Measurements from ENCODE around the gene MOK.

Gene MOK

DNA sequence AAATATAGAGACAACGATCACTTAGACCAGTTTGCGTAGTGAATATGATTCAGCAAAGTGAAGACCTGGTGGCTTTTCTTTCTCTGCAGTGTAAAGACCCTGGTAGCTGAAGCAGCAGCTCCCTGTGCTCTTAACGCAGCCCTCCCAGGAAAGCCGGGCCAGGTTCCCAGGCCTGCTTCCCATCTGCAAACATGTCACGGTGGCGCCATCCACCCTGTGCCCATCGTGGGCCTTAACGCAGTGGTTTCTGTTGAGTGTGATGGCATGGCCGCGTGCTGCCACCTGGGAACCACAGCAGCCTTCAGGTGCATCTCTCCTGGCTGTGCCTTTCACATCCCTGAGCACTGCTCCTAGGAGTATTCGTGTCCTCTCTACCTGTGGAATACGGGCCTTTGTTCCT, 93.7 kb downstream of the MOK start:
- no peak for TF ChIP-seq ZNF274 (IDR thresholded peaks at IDR 0.05; ENCODE audit: low read depth, low read length)
- no peak overlapping the region for H3K4me3 ChIP-seq (ENCODE audit: low read length)

DNA sequence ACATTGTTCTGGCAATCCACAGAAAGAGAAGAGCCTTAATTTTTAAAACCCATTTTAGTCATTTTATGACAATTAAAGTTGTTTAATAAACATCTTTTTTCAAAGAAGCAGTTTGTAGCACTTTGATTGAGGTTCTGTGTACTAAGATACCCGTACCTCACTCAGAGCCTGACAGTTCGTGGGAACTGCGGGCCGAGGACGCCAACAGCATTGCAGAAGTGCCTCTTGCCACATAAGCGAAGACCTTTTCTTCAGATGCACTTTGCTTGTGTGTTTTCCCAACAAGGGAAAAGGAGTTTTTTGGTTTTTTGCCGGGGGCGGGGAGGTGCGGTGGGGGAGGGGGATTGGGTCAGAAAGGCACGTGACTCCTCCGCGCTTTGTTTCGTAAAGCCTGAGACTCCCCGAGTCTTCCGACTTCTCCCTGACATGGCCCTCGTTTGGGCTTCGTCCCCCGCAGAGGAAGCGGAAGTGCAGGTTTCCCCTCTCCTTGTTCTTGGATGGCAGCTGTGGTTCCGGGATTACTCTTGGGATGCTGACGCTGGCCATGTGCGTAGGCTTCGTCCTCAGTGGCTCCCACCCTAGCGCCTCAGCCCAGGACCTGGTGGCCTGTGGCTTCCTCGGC, 94.4 kb downstream of the MOK start:
- no peak overlapping the region for H3K4me3 ChIP-seq (ENCODE audit: low read length)
- no peak for TF ChIP-seq ZNF274 (IDR thresholded peaks at IDR 0.05; ENCODE audit: low read depth, low read length)

DNA sequence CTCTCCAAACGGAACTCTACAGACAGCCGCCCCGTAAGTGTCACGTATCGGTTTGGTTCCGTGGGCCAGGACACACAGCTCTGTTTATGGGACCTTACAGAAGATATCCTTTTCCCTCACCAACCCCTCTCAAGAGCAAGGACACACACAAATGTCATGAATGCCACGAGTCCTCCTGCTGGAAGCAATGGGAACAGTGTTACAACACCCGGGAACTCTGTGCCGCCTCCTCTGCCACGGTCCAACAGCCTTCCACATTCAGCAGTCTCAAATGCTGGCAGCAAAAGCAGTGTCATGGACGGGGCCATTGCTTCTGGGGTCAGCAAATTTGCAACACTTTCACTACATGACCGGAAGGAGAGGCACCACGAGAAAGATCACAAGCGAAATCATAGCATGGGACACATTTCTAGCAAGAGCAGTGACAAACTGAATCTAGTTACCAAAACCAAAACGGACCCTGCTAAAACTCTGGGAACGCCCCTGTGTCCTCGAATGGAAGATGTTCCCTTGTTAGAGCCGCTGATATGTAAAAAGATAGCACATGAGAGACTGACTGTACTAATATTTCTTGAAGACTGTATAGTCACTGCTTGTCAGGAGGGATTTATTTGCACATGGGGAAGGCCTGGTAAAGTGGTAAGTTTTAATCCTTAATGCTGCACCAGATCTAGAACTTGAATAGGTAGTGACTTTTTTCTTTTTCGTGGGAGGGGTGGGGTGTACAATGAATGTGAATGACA, 95.6 kb downstream of the MOK start:
- no peak overlapping the region for H3K4me3 ChIP-seq (ENCODE audit: low read length)
- no peak for TF ChIP-seq ZNF274 (IDR thresholded peaks at IDR 0.05; ENCODE audit: low read depth, low read length)

DNA sequence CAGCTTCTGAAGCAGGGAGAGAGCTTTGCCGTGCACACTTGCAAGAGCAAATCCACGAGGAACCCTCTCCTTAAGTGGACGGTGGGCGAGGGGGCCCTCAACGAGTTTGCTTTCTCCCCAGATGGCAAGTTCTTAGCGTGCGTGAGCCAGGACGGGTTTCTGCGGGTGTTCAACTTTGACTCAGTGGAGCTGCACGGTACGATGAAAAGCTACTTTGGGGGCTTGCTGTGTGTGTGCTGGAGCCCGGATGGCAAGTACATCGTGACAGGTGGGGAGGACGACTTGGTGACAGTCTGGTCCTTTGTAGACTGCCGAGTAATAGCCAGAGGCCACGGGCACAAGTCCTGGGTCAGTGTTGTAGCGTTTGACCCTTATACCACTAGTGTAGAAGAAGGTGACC, 96.2 kb downstream of the MOK start:
- TF ChIP-seq ZNF274 (IDR thresholded peaks at IDR 0.05; ENCODE audit: low read depth, low read length): no peak
- no peak overlapping the region for H3K4me3 ChIP-seq (ENCODE audit: low read length)

DNA sequence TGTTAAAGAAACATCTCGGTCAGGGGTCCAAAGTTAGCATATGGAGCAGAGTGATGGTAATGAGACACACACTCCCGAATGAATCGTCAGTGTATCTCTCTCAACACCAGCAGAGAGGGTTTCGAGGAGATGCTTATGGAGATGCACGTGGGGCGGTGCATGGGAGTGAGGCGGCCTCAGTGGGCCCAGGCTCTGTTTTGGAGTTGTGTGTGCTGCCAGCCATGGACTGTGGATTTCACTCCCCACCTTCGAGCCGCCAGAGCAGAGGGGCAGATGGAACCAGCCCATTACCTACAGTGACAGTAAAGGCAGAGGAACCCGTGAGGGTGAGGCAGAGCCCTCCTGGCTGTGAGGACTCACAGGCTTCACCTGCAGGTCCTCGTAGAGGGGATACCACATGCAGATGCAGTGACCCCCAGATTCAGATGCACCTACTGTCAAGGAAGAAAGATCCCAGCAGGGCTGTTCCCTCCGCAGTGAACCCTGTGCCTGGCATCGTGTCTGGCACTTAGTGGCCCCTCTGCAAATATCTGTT, 97.1 kb downstream of the MOK start:
- H3K4me3 ChIP-seq (ENCODE audit: low read length): no peak overlapping the region
- no peak for TF ChIP-seq ZNF274 (IDR thresholded peaks at IDR 0.05; ENCODE audit: low read depth, low read length)

DNA sequence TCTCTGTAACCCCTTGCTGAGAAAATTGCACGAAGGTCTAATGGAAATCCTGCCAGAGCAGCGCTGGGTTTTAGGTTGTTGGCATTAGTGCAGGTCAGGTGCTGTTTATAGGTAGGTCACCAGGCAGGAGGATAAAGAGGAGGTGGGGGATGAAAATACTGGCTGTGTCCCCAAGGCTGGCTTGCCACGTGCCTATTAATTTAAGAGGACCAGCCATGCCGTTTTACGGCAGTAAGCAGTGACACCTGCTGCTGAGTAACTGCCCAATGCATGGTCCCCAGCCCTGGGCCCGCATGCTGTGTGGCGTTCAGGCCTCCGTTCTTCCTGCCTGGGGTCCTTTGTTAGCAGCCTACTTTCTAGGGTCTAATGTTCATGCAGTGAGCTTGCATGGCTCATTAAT, 98.0 kb downstream of the MOK start:
- no peak overlapping the region for H3K4me3 ChIP-seq (ENCODE audit: low read length)
- TF ChIP-seq ZNF274 (IDR thresholded peaks at IDR 0.05; ENCODE audit: low read depth, low read length): no peak

DNA sequence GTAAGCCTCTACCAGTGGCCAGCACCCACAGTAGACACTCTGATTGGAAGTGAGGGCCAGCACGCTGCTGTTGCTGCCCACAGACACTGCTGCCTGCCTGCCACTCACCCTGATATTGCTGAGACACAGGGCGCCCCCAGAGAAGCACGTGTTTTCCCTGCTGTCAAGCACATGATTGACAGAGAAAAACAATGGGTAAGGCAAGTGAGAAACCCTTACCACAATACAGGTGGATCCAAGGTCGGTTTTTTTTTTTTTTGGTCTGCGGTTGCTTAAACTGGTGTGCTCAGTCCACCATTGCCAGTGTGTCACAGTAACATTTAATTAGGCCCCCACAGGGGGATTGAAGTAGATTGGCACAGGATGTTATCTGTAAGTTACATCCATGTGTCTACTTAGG, 99.4 kb downstream of the MOK start:
- TF ChIP-seq ZNF274 (IDR thresholded peaks at IDR 0.05; ENCODE audit: low read depth, low read length): no peak
- no peak overlapping the region for H3K4me3 ChIP-seq (ENCODE audit: low read length)

DNA sequence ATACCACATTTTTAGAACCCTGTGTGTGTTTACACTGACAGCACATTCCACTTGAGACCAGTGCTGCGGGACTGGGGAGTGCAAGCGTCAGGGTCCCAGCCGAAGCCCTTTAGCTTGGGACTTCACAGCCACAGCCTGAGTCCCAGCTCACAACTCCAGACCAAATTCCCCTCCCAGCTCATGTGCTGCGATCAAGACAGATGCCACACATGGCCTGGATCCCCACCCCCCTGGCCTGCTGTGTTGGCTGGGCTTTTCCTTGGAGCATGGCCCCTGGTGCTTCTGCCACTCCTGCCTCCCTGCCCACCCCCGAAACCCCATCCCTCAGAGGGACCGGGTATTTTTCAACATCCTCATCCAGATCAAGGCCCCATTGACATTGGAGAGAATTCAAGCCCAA, 101.6 kb downstream of the MOK start:
- TF ChIP-seq ZNF274 (IDR thresholded peaks at IDR 0.05; ENCODE audit: low read depth, low read length): no peak
- no peak overlapping the region for H3K4me3 ChIP-seq (ENCODE audit: low read length)

DNA sequence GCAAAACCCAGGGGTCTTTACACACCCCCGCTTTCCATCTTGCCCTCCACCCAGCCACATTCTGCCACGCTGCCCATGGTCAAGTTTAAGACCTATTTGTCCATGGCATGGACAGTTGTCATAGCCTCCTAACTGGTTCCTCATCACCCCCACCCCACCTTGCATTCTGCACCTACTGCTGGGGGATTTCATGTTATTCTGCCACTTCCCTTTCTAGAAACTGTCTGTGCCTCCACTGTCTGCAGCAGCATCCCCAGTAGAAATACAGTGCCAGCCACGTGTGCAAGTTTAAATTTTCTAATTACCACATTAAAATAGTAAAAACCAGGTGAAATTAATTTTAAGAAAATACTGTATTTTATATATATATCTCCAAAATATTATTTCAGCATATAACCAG, 102.0 kb downstream of the MOK start:
- no peak overlapping the region for H3K4me3 ChIP-seq (ENCODE audit: low read length)
- TF ChIP-seq ZNF274 (IDR thresholded peaks at IDR 0.05; ENCODE audit: low read depth, low read length): no peak

DNA sequence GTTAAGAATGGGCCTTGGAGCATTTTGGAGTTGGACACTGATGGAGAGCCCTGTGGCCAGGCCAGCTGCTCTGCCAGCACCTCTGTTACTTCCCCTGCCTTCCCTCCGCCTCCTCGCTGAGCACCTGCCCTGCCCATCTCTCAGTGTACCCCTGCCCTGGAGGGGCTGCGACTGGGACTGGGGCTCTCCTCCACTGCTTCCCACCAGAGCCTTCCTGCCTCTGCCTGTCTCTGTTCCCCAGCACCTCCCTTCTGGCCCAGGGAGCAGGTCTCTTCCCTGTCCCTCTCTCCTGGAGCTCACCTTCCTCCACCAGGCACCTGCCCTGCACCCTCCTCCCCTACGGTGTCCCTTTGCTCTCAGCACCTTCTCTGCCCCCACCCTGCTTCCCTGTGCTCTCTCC, 103.2 kb downstream of the MOK start:
- no peak overlapping the region for H3K4me3 ChIP-seq (ENCODE audit: low read length)
- TF ChIP-seq ZNF274 (IDR thresholded peaks at IDR 0.05; ENCODE audit: low read depth, low read length): no peak

DNA sequence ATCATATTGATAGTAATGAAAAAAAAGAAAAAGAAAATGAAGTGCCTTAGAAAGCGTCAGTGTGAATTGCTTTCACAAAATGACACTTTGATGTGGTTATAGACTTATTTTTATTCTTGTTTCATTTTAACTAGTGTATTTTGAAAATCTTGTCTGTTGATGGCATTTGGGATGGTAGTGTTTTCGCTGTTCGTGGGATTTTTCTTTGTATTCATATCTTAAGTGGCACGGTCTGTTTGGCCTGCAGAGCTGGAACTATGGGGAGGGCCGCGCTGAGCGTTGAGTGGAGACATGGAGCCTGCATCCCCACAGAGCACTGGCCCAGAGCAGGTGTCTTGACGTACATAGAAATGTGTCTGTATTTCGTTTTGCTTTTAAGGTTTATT, 103.6 kb downstream of the MOK start:
- no peak for TF ChIP-seq ZNF274 (IDR thresholded peaks at IDR 0.05; ENCODE audit: low read depth, low read length)
- no peak overlapping the region for H3K4me3 ChIP-seq (ENCODE audit: low read length)

DNA sequence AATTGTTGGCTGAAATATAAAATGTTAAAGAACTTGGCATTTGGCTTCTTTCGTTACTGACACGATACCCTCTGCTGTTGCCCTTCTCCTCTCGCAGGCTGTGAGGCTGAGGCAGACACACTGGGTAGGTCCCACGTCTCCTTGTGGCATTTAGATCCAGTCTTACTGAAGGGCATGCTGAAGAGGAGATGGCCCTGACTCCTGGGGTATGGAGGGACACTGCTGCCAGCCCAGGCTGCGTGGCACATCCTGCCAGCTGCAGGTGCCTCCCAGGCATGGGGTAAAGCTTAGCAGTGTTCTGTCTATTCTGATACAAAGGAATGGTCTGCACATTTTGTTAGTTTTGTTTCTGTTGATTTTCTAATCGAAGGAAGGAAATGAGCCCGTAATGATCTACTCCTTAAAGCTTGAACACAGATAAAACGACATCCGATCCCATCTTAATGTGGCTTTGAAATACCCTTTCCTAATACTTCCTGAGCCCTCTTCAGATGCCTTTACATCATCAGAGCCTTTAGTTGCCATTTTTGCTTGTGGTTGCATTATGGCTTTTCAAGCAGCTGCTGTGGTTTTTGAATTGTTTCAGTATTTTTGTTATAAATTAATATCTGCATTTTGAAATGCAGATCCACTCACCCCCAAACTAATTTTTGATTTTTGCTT, 104.1 kb downstream of the MOK start:
- no peak overlapping the region for H3K4me3 ChIP-seq (ENCODE audit: low read length)
- no peak for TF ChIP-seq ZNF274 (IDR thresholded peaks at IDR 0.05; ENCODE audit: low read depth, low read length)

DNA sequence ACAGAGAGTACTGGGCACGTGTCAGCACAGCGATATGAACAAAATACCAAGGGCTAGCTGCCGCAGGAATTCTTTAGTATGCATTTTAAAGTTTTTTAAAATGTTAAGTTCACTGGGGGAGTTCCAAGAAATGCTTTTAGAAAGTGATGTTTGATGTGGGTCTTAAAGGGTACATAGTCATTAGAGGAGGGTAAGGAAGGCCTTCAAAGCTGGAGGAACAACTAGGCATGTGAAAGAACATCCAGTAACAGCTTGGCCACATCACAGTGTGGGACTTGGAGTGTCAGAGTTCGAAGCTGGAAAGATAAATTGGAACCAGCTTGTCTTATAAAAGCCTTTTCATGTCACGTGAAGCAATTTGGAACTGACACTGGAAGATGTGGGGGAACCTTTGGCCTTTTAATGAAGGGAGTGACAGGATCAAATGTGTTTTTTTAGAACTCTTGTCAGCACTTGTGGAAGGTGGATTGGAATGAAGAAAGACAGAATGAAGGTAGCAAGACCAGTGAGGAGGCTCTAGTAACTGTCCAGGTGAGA, 107.6 kb downstream of the MOK start:
- no peak for TF ChIP-seq ZNF274 (IDR thresholded peaks at IDR 0.05; ENCODE audit: low read depth, low read length)
- no peak overlapping the region for H3K4me3 ChIP-seq (ENCODE audit: low read length)

DNA sequence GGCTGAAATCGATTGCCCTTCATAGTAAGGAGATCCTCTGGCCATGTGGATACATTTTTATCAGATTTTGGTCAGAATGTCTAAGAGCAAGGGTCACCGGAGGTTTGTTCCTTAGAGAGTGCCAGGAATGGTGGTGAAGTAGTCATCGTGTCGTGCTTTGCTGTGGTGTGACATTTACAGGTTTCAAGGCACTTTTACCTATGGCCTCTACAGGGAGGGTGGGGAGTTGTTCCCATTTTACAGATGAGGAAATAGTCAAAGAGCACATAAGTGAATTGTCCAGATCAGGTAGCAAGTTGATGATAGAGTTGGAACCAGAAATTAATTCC, 108.1 kb downstream of the MOK start:
- H3K4me3 ChIP-seq (ENCODE audit: low read length): no peak overlapping the region
- no peak for TF ChIP-seq ZNF274 (IDR thresholded peaks at IDR 0.05; ENCODE audit: low read depth, low read length)

Measured in GM08714 (cell line).